ENCODE measurements around the gene CAMK1D.

The CAMK1D gene

GRCh38 chr10:12839941-12840611 lies 490.7 kb downstream of the CAMK1D start:
- TF ChIP-seq, protein P1, sequence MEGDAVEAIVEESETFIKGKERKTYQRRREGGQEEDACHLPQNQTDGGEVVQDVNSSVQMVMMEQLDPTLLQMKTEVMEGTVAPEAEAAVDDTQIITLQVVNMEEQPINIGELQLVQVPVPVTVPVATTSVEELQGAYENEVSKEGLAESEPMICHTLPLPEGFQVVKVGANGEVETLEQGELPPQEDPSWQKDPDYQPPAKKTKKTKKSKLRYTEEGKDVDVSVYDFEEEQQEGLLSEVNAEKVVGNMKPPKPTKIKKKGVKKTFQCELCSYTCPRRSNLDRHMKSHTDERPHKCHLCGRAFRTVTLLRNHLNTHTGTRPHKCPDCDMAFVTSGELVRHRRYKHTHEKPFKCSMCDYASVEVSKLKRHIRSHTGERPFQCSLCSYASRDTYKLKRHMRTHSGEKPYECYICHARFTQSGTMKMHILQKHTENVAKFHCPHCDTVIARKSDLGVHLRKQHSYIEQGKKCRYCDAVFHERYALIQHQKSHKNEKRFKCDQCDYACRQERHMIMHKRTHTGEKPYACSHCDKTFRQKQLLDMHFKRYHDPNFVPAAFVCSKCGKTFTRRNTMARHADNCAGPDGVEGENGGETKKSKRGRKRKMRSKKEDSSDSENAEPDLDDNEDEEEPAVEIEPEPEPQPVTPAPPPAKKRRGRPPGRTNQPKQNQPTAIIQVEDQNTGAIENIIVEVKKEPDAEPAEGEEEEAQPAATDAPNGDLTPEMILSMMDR (IDR thresholded peaks at IDR 0.05; ENCODE audit: low read depth, low read length, missing control alignments) = no peak
- no peak overlapping the region for H3K4me3 ChIP-seq (ENCODE audit: low read depth, low read length)
- DNase-seq (ENCODE audit: low read depth) = no peak

DNA sequence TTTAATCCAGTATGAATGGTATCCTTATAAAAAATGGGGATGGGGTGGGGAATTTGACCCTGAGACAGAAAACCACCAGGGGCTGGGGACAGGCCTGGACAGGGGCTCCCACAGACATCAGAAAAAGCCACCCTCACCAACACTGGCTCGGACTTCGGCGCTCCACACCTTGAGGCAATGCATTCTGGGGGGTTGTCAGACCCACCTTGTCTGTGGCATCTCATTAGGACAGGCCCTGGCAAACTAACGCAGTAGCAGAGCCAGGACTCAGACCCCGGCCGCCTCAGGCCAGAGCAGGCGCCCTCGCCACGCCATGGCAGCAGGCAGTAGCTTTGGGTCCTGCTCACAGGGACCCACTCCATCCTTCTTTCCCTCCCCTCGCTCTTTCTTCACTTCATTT lies 492.1 kb downstream of the CAMK1D start:
- TF ChIP-seq, protein P1 (IDR thresholded peaks at IDR 0.05; ENCODE audit: low read depth, low read length, missing control alignments) = no peak
- no peak overlapping the region for H3K4me3 ChIP-seq (ENCODE audit: low read depth, low read length)

DNA sequence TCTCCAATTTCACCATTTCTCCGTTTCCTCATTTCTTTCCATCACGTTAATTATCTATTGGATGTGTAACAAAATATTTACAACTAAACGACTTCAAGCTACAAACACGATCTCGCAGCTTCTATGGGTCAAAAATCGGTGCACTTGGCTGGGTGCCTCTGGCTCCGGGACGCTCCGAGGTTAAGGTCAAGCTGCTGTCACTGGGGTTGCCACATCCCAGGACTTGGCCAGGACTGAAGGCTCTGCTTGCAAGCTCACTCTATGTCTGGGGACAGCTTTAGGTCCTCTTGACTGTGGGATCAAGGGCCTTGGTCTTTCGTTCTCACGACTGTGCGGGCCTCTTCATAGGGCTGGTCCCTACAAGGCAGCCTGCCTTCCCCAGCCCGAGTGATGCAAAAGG lies 492.5 kb downstream of the CAMK1D start:
- TF ChIP-seq, protein P1 (IDR thresholded peaks at IDR 0.05; ENCODE audit: low read depth, low read length, missing control alignments) = no peak
- no peak for DNase-seq (ENCODE audit: low read depth)
- no peak overlapping the region for H3K4me3 ChIP-seq (ENCODE audit: low read depth, low read length)

More for the DNA sequence above, 492.1 kb downstream of the CAMK1D start:
- no peak for DNase-seq (ENCODE audit: low read depth)

GRCh38 chr10:12842310-12842709 lies 493.0 kb downstream of the CAMK1D start:
- TF ChIP-seq, protein P1 (IDR thresholded peaks at IDR 0.05; ENCODE audit: low read depth, low read length, missing control alignments) = no peak
- H3K4me3 ChIP-seq (ENCODE audit: low read depth, low read length) = no peak overlapping the region
- no peak for DNase-seq (ENCODE audit: low read depth)

DNA sequence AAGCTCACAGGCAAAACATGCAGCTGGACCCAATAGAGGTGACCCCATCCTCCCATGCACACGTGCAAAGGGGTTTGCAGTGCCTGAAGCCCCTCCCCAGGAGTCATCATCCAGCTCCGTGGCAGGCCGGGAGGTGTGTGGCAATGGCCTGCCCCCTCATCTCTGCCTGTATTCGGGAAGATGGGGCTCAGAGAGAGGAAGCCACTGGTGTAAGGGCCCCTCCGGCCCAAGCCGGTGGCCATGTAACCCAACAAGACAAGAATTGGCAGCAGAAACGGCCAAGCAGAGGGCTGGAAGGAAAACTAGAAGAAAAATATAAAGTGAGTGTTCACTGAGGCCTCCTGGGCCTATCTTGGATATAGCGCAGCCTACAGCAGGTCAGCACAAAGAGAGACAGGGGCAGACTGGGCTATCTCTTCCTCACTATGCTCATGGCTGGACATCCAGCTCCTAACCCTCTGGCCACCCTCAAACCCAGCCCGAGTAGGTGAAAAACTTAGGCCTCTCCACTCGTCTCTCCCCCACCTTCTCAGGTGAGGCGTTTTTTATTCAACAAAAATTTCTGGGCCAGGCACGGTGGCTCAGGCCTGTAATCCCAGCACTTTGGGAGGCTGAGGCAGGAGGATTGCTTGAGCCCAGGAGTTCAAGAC lies 494.1 kb downstream of the CAMK1D start:
- TF ChIP-seq, protein P1 (IDR thresholded peaks at IDR 0.05; ENCODE audit: low read depth, low read length, missing control alignments) = no peak
- DNase-seq (ENCODE audit: low read depth) = no peak
- no peak overlapping the region for H3K4me3 ChIP-seq (ENCODE audit: low read depth, low read length)

- DNase-seq (ENCODE audit: low read depth) = no peak
- TF ChIP-seq, protein P1 (IDR thresholded peaks at IDR 0.05; ENCODE audit: low read depth, low read length, missing control alignments) = no peak
- H3K4me3 ChIP-seq (ENCODE audit: low read depth, low read length) = no peak overlapping the region
Observed at GRCh38 chr10:12844811-12845483, 495.6 kb downstream of the CAMK1D start.
